Left cardiac atrium (tissue), 4 donors: ENCODE measurements around the gene MYH7. TPM values are rescaled to one million over a fixed set of nuclear protein-coding genes. Genes with fewer than 3 reads are reported as not detected.
"Not testable (repeated sequence)": the region's sequence is repeated elsewhere in the genome, so short reads cannot be mapped to it uniquely, and the experiment has no call there.

ENCODE experiments used
- ATAC-seq, 2 donors: fragments of 200-7000 bp; cut with Tn5 transposase; one replicate each; pipeline ENCODE4 v1.9.1; 2020; ENCODE audit warnings: mild to moderate bottlenecking in 2 of 2, moderate library complexity in 2 of 2
- DNase-seq: peaks from one replicate; pipeline ENCODE4 v3.0.0-alpha.2; 2020
- intact Hi-C, 2 donors: fragments of 100-400 bp; cut with DNase I; formaldehyde crosslinking; loops; one replicate each; pipeline versions ENCODE4 v1.14.1 to v1.15.1; 2022 to 2023
- total RNA-seq, 2 donors: library from RNA; stranded (reverse); fragmentation: NEBNext Ultra II Directional; extraction: Animal tissue kit (Norgen Biotek cat#: 25700); gene quantifications; one replicate each; pipeline ENCODE4 v1.2.1, GENCODE V29; 2021
- donor health status: DM: no; HTN: yes; CAD: no.
- donor health status: DM: no; HTN: yes; CAD: no; lungs with severe emphysema.
- donor health status: DM: yes; HTN: yes; CAD: no.
- donor health status: Dilated cardiomyopathy.

MYH7 gene
- total RNA-seq, 2 donors from 2014 or later, result 175 to 201 TPM

DNA sequence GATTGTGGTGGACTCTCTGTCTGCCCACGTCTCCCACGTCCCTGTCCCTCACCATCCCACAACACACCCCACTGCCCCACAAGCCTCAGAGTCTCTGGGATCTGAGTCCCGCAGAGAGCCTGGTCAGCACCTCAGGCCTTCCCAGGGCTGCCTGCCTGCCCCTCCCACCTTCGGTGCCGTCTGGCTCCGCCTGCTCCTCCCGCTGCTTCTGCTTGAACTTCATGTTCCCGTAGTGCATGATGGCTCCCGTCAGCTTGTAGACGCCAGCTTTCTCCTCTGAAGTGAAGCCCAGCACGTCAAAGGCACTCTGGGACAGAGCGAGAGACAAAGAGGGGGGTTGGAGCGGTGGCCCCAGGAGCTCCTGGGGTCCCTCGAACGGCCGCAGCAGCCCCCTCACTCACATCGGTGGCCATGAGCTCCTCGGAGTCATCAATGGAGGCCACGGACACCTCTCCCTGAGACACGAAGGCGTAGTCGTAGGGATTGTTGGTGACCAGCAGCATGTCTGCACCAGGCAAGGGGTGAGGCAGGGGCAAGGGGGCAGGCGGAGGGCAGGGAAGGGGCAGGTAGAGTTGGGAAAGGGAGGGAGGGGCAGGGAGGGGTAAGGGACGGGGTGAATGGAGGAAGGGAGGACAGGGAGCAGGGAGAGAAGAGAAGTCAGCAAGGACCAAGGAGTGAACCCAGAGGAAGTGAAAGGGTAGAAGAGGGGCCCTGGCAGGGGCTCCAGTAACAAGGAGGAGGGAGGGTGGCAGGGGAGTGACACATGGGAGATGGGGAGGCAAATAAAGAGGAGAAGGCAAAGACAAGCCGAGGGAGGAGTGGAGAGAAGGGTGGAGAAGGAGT is 32.9 kb downstream of the MYH7 start:
- no peak for DNase-seq
- no peak for ATAC-seq
- intact Hi-C loops, result no loop called here

DNA sequence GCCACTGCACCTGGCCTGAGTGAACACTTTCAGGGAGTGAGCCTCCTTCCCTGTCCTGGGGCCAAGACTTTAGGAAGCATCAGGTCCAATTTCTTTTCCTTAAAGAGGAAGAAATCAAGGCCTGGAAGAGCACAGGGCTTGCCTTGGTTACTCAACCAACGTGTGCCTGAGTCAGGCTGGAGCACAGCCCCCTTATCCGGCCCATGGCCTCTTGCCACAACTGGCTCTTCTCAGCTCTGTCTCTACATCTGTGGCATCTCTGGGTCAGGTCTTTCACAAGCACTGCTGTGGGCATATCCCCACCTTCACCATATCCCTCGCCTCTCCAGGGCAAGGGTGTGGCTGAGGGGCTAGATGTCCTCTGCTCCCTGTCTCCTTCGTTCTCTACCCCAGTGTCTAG is 34.2 kb downstream of the MYH7 start:
- no peak for DNase-seq
- peak in 1 of 2 donors; percentile 1 for ATAC-seq
- intact Hi-C loops, result no loop called here

DNA sequence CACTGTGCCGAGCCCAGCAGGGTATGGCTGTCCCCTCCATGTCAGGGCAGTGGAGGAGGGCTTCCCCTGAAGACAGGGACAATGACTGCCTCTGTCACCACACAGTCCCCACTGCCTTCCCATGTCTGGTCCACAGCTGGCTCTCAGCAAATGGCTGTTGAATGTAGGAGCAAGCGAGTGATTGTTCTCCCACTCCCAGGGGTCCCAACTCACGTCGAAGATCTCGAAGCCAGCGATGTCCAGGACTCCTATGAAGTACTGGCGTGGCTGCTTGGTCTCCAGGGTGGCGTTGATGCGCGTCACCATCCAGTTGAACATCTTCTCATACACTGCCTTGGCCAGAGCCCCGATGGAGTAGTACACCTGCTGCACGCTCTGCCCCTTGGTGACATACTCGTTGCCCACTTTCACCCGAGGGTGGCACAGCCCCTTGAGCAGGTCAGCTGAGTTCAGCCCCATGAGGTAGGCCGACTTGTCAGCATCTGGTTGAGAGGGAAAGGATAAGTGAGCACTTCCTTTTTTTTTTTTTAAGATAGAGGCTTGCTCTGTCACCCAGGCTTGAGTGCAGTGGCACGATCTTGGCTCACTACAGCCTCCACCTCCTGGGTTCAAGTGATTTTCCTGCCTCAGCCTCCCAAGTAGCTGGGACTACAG is 34.8 kb downstream of the MYH7 start:
- DNase-seq, intact Hi-C loops: not testable (repeated sequence)
- peak; percentile 2 to 6 for ATAC-seq

DNA sequence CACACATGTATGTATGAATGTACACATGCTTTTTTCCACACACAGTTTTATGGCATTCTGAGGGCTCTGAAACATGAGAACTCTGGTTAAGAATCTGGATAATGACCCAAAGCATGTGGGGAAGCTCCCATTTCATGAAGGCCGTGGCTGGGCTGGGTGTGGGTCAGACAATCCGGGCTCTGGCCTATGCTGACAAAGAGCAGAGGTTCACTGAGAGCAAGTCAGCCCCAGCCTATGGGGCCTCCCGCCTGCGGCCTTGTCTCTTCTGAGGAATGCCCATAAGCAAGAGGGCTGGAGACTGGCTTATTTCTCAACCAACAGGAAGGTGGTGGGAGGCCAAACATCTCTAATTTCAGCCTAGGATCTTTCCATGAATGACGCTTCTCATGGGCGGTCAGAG is 35.9 kb downstream of the MYH7 start:
- no peak for DNase-seq
- no peak for ATAC-seq
- intact Hi-C loops, result no loop called here

DNA sequence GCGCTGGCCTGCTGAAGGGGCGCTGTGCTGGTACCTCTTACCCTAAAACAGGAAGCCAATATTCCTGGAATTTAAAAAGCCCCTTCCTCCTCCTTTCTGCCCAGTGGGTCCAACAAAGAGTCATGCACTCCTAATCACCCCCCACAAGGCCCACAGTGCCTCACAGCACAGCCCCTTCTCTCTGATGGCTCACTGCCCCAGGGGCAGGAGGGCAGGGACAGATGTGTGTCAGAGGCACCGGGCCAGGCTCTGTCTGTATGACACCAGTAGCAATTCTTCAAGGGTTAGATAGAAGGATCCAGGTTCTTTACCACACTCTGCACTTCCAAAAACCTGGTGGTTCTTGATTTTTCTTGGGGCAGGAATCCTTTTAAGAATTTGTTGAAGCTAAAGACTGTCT is 36.3 kb downstream of the MYH7 start:
- DNase-seq, result no peak
- intact Hi-C loops, result no loop called here
- ATAC-seq, result peak in 1 of 2 donors; percentile 0

DNA sequence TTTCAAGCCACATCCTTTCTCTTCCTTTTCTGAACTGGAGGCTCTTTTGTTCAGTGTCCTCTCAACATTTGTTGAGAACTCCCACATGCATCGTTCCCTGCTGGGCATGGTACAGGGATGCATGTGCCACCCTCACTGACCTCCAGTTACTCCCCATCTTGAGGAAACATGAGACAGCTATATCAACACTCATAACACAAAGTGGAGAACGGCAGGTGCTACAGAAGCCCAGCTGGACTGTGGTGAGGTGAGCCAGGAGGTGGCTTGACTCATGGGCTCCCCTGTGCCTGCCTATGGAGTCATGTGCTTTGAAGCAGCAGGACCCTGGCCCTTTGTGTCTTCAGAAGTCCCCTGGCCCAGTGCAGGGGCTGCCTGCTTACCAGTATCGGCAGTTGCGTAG is 37.1 kb downstream of the MYH7 start:
- intact Hi-C loops, result no loop called here
- no peak for ATAC-seq
- DNase-seq, result no peak

DNA sequence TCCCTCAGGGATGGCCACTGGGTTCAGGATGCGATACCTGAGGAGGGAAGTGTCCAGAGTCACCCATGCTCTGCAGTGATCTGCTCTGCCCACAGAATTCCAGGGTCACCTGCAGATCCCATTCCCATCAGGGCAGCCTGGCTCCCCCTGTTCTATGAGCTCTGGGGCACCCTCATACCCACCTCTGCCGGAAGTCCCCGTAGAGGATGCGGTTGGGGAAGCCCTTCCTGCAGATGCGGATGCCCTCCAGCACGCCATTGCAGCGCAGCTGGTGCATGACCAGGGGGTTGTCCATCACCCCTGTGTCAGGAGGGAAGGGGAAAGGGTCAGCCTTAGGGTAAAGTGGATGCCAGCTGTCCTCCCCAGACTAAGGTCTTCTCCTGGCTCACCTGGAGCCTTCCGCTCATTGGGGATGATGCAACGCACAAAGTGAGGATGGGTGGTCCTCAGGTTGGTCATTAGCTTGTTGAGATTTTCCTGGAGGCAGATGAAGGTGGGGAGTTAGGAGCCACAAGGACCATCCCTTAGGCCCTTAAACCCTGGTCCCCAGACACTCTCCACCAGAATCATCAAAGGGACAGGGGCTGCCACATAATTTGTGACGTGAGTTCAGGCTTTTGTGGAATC is 38.6 kb downstream of the MYH7 start:
- DNase-seq (no peak), ATAC-seq (peak in 1 of 2 donors; percentile 0)
- intact Hi-C loops, result no loop called here

DNA sequence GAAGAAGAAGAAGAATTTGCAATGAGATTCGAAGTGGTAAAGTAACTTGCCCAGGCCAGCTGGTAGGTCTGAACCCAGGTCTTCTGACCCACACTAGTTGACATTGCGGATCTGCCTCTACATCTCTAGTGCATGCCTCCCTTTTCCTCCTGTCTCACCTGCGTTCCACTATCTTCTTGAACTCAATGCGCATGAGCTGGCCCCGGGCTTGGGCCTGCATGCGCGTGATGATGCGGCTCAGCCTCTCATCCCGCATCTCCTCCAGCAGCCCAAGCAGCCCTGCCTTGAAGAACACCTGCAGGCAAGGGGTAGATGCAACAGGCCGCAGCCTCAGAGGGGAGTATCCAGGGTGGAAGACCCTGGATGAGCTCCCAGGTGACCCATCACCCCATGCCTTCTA is 39.3 kb downstream of the MYH7 start:
- ATAC-seq (no peak), DNase-seq (no peak)
- intact Hi-C loops, result no loop called here

DNA sequence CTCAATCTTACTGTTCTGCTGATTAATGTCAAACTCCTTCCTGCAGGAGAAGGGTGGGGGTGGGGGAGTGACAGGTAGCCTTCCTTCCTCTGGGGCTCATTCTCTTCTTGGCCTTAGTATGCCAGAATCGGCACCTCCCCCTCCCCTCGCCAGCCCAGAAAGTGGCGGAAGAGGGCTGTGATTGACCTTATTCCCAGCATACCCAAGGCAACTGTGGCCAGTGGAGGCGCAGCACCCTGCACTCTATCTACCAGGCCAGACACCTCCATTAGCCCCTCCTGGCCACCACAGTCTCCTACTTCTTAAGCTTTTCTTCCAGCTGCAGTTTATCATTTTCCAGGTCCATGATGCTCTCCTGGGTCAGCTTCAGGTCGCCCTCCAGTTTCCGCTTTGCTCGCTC is 42.8 kb downstream of the MYH7 start:
- no peak for DNase-seq
- intact Hi-C loops, result no loop called here
- no peak for ATAC-seq

DNA sequence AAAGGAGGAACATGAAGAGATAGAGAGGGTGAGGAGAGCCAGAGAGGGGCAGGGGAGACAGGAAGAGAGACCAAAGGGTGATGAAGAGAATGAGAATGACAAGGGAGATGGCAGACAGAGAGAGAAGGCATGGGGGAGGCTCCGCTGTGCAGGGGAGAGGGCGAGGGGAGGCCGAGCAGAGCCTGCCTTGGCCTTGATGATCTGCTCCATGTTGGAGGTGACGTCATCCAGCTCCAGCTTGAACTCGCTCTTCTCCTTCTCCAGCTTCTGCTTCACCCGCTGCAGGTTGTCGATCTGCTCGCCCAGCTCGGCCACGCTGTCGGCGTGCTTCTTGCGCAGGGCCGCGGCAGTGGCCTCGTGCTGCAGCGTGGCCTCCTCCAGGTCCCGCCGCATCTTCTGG is 45.6 kb downstream of the MYH7 start:
- ATAC-seq, DNase-seq, intact Hi-C loops: not testable (repeated sequence)

DNA sequence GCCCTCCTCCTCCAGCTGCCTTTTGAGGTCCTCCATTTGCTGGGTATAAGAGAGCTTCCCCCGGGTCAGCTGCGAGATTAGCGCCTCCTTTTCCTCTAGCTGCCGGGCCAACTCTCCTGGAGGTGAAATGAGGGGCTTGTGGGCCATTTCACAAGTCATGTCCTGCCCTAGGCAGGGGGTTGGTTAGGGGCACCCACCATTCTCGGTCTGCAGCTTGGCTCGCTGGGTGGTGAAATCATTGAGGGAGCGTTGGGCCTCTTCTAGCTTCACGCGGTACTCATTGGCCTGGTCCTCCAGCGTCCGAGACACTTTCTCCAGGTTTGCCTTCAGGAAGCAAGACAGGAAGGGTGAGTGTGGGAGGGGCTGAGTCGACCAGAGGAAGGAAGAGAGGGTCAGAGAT is 46.1 kb downstream of the MYH7 start:
- DNase-seq (no peak), ATAC-seq (no peak)
- intact Hi-C loops, result no loop called here

DNA sequence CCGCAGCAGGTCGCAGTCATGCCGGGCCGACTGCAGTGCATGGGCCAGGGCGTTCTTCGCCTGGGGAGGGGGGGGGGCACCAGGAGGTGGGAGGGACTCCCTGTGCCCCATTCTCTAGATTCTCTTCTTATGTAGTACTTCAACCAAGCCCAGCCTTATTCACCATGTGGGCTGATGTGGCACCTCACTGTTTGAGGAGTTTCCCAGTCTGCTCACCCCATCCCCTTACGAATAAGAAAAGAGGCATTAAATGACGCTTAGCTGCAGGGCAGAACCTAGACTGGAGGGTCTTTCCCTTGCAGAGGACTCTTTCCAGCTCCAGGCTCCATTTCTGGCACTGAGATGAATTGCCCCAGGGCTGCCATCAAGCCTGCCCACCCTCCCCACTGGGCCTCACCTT is 46.5 kb downstream of the MYH7 start:
- DNase-seq (no peak), ATAC-seq (peak in 1 of 2 donors; percentile 0)
- intact Hi-C loops, result no loop called here

DNA sequence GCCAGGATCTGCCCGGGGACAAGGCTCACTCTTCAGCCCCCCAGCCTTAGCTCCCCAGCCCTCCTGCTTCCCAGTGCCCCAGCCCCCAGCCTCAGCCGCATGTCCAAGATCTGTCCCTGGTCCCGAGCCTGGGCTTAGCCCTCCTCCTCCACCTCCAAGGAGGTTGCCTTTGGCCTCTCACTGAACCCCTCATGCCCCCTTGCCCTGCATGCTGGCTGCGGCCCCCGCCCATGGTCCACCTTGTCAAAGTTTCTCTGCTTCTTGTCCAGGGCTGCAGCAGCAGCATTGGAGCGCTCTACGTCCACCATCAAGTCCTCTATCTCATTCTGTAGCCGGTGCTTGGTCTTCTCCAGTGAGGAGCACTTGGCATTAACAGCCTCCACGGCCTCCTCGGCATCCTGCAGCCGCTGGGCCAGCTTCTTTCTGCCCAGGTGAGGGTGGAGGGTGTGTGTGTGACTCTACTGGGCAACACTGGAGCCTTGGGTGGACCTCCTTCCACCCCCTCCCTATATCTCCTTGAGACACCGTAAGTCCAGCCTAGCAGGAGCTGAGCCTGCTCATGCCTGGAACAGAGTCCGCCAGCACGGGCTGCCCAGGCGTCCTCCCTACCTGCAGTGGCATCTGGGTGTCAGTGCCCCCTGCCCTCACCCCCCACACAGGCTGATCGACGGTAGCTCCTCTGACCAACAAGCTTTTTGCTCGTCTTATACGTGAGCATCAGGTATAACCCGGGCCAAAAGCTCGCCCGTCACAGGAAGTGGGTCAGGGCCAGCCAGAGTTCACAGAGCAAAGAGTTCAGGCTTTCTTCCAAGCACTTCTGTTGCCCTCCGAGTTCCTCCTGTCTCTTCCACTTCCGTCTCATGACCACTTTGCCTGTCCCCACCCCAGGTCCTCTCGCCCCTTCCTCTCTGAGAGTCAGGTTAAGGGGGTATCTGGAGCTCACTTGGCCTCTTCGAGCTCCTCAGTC is 47.3 kb downstream of the MYH7 start:
- intact Hi-C loops, result no loop called here
- DNase-seq (no peak), ATAC-seq (peak in 1 of 2 donors; percentile 0)

DNA sequence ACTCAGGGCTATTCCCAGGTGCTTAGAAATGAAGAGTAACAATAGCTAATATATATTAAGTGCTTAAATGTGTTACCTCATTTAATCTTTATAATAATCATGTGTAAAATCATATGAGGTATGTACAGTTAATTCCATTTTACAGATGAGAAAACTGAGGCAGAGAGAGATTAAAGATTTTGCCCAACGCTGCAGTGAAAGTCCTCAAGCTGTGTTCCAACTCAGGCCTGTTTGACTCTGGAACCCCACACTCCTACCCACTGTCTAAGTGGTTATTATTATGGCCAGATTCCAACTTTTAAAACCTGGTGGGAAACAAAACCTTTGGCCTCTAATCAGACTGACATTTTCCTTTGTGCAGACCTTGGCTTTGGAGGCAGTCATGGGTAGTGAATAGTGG is 48.5 kb downstream of the MYH7 start:
- ATAC-seq (no peak), DNase-seq (no peak)
- intact Hi-C loops, result no loop called here

DNA sequence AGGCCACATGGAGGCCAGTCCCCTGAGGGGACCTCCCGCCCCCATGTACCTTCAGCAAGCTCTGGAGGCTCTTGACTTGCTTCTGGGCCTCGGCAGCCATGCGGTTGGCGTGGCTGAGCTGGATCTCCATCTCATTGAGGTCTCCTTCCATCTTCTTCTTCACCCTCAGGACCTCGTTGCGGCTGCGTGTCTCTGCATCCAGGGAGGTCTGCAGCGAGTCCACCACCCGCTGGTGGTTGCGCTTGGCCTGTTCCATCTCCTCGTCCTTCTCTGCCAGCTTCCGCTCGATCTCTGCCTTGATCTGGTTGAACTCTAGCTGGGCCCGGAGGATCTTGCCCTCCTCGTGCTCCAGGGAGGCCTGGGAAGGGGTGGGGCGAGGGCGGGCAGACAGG is 49.2 kb downstream of the MYH7 start:
- DNase-seq, ATAC-seq, intact Hi-C loops: not testable (repeated sequence)

DNA sequence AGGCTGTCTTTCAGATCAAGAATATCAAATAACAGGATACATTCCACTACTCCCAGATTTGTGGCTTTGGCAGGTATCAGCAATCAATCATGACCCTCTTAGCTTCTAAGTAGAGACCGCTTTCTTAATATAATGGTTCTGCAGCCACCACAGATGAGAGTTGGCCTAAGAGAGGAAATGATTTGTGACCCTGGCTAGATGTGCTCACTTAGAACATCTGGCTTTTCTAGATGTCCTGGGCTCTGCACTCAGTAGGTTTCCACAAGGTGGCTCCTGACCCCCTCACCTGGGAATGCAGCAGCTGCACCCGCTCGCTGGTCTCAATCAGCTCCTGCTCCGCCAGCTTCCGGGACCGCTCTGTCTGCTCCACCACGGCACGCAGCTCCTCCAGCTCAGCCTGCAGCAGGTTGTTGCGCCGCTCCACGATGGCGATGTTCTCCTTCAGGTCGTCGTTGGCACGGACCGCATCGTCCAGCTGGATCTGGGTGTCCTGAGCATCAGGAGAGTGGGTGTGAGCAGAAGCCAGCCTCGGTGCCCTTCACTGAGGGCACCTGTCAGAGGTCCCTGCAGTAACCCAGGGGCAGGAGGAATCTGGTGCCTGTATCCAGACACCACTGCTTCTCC is 49.7 kb downstream of the MYH7 start:
- ATAC-seq, result no peak
- no peak for DNase-seq
- intact Hi-C loops, result no loop called here

DNA sequence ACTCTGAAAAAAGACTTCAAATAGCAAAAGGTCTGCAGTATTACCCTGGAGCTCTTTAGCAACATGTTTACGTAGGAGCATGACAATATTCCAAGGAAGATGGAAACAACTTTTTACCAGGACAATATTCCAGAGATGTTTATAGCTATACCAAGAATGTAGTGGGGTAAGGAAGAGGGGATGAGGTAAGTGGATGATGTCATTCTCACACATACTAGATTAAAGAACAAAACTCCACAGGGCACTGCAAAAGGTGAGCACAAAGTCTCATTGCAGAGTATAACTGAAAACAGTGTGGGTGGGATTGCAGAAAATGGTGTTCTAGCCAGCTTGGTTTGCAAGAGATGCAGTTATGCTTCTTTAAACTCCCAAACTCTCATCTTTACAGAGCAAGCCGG is 50.2 kb downstream of the MYH7 start:
- intact Hi-C loops, result no loop called here
- no peak for DNase-seq
- ATAC-seq, result no peak

DNA sequence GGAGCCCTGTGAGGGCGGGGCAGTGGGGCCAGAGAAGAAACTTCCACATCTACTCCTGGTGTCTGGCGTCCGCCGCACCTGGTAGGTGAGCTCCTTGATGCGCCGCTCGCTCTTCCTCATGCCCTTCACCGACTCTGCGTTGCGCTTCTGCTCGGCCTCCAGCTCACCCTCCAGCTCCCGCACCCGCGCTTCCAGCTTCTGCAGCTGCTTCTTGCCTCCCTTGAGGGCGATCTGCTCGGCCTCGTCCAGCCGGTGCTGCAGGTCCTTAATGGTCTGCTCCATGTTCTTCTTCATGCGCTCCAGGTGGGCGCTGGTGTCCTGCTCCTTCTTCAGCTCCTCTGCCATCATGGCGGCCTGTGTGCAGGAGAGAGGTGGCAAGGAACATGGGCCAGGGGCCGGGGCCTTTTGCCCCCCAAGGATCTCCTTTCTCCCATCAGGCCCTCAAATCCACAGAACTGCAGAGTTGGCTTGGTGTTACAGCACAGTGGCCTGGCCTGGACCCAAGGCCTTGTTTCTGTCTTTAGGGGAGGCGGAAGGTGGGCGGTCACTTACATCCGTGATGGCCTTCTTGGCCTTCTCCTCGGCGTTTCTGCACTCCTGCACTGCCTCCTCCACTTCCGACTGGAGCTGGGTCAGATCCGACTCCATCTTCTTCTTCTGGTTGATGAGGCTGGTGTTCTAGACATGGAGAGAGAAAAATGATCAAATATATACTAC is 50.9 kb downstream of the MYH7 start:
- ATAC-seq (no peak), DNase-seq (no peak)
- intact Hi-C loops, result no loop called here
